PC-9 (cell line): ENCODE results near the gene PPARA. TPM values are rescaled to one million over a fixed set of nuclear protein-coding genes. Genes with fewer than 3 reads are reported as not detected.

Experiments
- BruUV-seq: library from RNA; stranded (reverse); fragments of 400-500 nt; replicated peaks from 2 replicates; lab custom pipeline; 2021; lab: Mats Ljungman, UMichigan
- CTCF ChIA-PET: fragments of 300-600 bp; sonication (Branson Sonifier 250); formaldehyde crosslinking; loops from one replicate; lab custom pipeline; 2022; ENCODE audit warnings: antibody characterized with exemption; lab: Charles Lee
- POLR2A ChIA-PET: fragments of 300-600 bp; sonication (Branson Sonifier 250); formaldehyde crosslinking; loops from one replicate; lab custom pipeline; 2022; ENCODE audit warnings: antibody characterized with exemption; ENCODE audit not compliant: unreplicated experiment; lab: Charles Lee
- DNase-seq, 2 experiments: peaks; one replicate each; pipeline versions ENCODE4 v3.0.0 to v3.0.0-alpha.2; 2015 to 2022; ENCODE audit warnings: mixed read lengths in 1 of 2
- H2AFZ ChIP-seq: fragments of 200-600 bp; sonication (generic); 2 replicates; pipeline ENCODE4 v1.8.1; 2017; ENCODE audit warnings: antibody characterized with exemption
- H3F3A ChIP-seq: fragments of 200-600 bp; sonication (generic); 2 replicates; pipeline ENCODE4 v1.8.1; 2017; ENCODE audit warnings: antibody characterized with exemption, mild to moderate bottlenecking, low read depth; ENCODE audit not compliant: insufficient read depth
- H3K27ac ChIP-seq: fragments of 200-600 bp; sonication (generic); 2 replicates; pipeline ENCODE4 v1.6.1; 2016; ENCODE audit warnings: mixed run types
- H3K27me3 ChIP-seq: fragments of 200-600 bp; sonication (generic); 2 replicates; pipeline ENCODE4 v1.6.1; 2016; ENCODE audit warnings: low read depth, mixed run types; ENCODE audit not compliant: insufficient read depth
- H3K36me3 ChIP-seq: fragments of 200-600 bp; sonication (generic); 2 replicates; pipeline ENCODE4 v1.6.1; 2016; ENCODE audit warnings: low read depth, mixed run types
- H3K4me1 ChIP-seq: fragments of 200-600 bp; sonication (generic); replicated peaks from 2 replicates; pipeline ENCODE4 v1.6.1; 2016; ENCODE audit warnings: mixed run types; ENCODE audit not compliant: insufficient read depth
- H3K4me2 ChIP-seq: fragments of 200-600 bp; sonication (generic); 2 replicates; pipeline ENCODE4 v1.6.1; 2017; ENCODE audit warnings: mixed run types
- H3K4me3 ChIP-seq: fragments of 200-600 bp; sonication (generic); 2 replicates; pipeline ENCODE4 v1.6.1; 2016; ENCODE audit warnings: mixed run types
- H3K79me2 ChIP-seq: fragments of 200-600 bp; sonication (generic); 2 replicates; pipeline ENCODE4 v1.6.1; 2017; ENCODE audit warnings: low read depth, mixed run types
- H3K9me2 ChIP-seq: fragments of 200-600 bp; sonication (generic); 2 replicates; pipeline ENCODE4 v1.8.1; 2017; ENCODE audit warnings: mild to moderate bottlenecking; ENCODE audit not compliant: insufficient read depth
- H3K9me3 ChIP-seq: fragments of 200-600 bp; sonication (generic); 2 replicates; pipeline ENCODE4 v1.8.1; 2016; ENCODE audit warnings: low read depth; ENCODE audit not compliant: insufficient read depth
- H4K20me1 ChIP-seq: fragments of 200-600 bp; sonication (generic); 2 replicates; pipeline ENCODE4 v1.8.1; 2017; ENCODE audit not compliant: insufficient read depth
- EZH2 ChIP-seq: fragments of 200-600 bp; sonication (generic); IDR thresholded peaks from 2 replicates; pipeline ENCODE4 v1.8.0; 2017; ENCODE audit warnings: antibody characterized with exemption, low read depth
- intact Hi-C: fragments of 100-400 bp; cut with micrococcal nuclease; formaldehyde crosslinking; loops from one replicate; pipeline ENCODE4 v1.10.0; 2022; ENCODE audit not compliant: unreplicated experiment
- total RNA-seq: library from RNA; stranded (reverse); gene quantifications from 2 replicates; pipeline ENCODE4 v1.2.3, GENCODE V29; 2021
- TF ChIP-seq, protein P1 (sequence below): fragments of 200-600 bp; sonication (generic); conservative IDR thresholded peaks from 2 replicates; pipeline ENCODE4 v1.6.1; 2017; ENCODE audit warnings: mixed run types, antibody characterized with exemption, mild to moderate bottlenecking, moderate library complexity

Gene PPARA
- total RNA-seq, 1 experiment from 2014 or later, result 43.9 TPM

DNA sequence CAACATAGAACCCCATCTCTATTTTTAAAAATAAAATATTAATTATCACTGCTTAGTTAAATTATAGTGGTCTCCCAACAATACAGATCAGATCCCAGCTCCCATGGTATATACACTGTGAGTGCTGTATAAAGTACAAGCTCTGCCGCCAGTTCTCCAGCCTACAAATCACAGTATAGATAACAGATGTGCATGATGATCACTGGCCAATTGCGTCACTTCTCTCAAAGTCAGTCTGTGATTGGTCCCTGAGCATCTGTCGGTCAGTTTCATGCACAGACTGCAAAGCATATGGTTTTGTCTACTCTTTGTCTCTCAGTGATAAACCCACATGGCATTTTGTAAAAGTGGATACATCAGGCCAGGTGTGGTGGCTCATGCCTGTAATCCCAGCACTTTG is 15.7 kb downstream of the PPARA start:
- Histone ChIP-seq H3F3A (peaks cover 5% of the 10 kb centered on the region; the same call in 1 of the 2 replicates), H3K27me3 (no peaks in the 10 kb centered on the region), H2AFZ (no peak overlapping the region), H3K4me1 (peaks cover 7% of the 10 kb centered on the region), H3K9me2 (no peaks in the 10 kb centered on the region), H4K20me1 (no peaks in the 10 kb centered on the region), H3K36me3 (no peaks in the 10 kb centered on the region), H3K27ac (no peak overlapping the region), H3K4me2 (no peak overlapping the region), H3K9me3 (no peaks in the 10 kb centered on the region), H3K79me2 (no peaks in the 10 kb centered on the region), H3K4me3 (no peak overlapping the region)
- intact Hi-C loops, result no loop called here
- no peak for DNase-seq
- POLR2A ChIA-PET, result no interaction called here
- TF ChIP-seq, protein P1, sequence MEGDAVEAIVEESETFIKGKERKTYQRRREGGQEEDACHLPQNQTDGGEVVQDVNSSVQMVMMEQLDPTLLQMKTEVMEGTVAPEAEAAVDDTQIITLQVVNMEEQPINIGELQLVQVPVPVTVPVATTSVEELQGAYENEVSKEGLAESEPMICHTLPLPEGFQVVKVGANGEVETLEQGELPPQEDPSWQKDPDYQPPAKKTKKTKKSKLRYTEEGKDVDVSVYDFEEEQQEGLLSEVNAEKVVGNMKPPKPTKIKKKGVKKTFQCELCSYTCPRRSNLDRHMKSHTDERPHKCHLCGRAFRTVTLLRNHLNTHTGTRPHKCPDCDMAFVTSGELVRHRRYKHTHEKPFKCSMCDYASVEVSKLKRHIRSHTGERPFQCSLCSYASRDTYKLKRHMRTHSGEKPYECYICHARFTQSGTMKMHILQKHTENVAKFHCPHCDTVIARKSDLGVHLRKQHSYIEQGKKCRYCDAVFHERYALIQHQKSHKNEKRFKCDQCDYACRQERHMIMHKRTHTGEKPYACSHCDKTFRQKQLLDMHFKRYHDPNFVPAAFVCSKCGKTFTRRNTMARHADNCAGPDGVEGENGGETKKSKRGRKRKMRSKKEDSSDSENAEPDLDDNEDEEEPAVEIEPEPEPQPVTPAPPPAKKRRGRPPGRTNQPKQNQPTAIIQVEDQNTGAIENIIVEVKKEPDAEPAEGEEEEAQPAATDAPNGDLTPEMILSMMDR, result no peak
- TF ChIP-seq EZH2, result no peak
- CTCF ChIA-PET, result no interaction called here
- BruUV-seq, result no TSS peak

DNA sequence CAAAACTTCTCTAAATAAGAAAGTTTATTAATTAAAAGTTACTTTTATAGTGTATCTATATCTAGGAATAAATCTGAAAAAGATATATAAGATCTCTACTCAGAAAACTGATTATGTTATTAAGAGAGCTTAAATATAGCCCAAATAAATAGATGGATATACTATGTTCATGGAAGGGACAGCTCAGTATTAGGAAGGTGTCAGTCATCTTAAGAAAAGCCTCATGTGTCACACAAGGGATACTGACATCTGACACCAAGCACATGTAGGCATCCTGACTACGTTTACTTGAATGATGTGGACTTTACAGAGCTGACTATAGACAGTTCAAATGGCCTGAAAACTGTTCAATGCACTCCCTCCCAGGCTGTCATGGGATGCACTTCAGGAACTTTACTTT is 19.3 kb downstream of the PPARA start:
- no peak for TF ChIP-seq EZH2
- TF ChIP-seq, protein P1, result no peak
- no peak overlapping the region for H3K4me3 ChIP-seq
- no peak overlapping the region for H3K27ac ChIP-seq
- H3K27me3 ChIP-seq, result no peaks in the 10 kb centered on the region
- ChIA-PET CTCF (no interaction called here), POLR2A (no interaction called here)
- no peaks in the 10 kb centered on the region for H4K20me1 ChIP-seq
- H3K4me2 ChIP-seq, result no peak overlapping the region
- no peaks in the 10 kb centered on the region for H3K9me2 ChIP-seq
- peaks cover 11% of the 10 kb centered on the region; the same call in 1 of the 2 replicates for H3K79me2 ChIP-seq
- no peak for DNase-seq
- no peak overlapping the region for H2AFZ ChIP-seq
- peaks cover 24% of the 10 kb centered on the region for H3K4me1 ChIP-seq
- intact Hi-C loops, result no loop called here
- peaks cover 21% of the 10 kb centered on the region for H3F3A ChIP-seq
- no peaks in the 10 kb centered on the region for H3K36me3 ChIP-seq
- BruUV-seq, result no TSS peak
- H3K9me3 ChIP-seq, result no peaks in the 10 kb centered on the region

DNA sequence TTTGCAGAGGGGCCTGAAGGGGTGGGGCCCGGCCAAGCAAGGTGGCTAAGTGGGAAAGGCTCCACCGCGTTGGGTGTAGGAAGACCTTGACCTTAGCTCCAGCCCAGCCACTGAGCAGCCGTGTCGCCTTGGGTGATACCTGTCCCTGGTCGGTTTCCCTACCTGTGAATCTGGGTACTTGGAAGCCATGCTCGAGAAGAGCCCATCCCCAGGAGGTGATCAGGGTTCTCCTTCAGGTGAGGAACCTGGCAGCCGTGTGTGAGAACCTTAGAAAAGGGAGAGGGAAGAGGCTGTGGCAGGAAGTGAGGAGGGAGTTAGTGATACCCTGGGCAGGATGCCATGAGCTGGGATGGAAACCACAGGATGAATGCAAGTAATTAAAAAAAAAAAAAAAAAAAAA is 21.6 kb downstream of the PPARA start:
- ChIA-PET POLR2A (no interaction called here), CTCF (no interaction called here)
- TF ChIP-seq EZH2, result no peak
- TF ChIP-seq, protein P1, result no peak
- Histone ChIP-seq H3K4me1 (peaks cover 24% of the 10 kb centered on the region), H3K9me2 (no peaks in the 10 kb centered on the region), H3K4me3 (peak overlapping the region; percentile 11; the same call in 1 of the 2 replicates), H3F3A (peaks cover 21% of the 10 kb centered on the region), H3K27me3 (no peaks in the 10 kb centered on the region), H2AFZ (0 out of 2 replicates have a peak overlapping the region, but pooled peaks have one; percentile 1), H3K9me3 (no peaks in the 10 kb centered on the region), H4K20me1 (no peaks in the 10 kb centered on the region), H3K4me2 (peak overlapping the region; percentile 51), H3K79me2 (peaks cover 11% of the 10 kb centered on the region; the same call in 1 of the 2 replicates), H3K36me3 (no peaks in the 10 kb centered on the region), H3K27ac (peak overlapping the region; percentile 74)
- BruUV-seq, result no TSS peak
- intact Hi-C loops, result no loop called here
- DNase-seq, result peak; percentile 71 to 73
